ENCODE data around the gene UCK1.
A peak's percentile ranks its signal among the peaks of the same experiment; 100 is the strongest.

The UCK1 gene
- 24.9 to 31.6 (median 26.6) reads per million in 3 experiments for total RNA-seq

DNA sequence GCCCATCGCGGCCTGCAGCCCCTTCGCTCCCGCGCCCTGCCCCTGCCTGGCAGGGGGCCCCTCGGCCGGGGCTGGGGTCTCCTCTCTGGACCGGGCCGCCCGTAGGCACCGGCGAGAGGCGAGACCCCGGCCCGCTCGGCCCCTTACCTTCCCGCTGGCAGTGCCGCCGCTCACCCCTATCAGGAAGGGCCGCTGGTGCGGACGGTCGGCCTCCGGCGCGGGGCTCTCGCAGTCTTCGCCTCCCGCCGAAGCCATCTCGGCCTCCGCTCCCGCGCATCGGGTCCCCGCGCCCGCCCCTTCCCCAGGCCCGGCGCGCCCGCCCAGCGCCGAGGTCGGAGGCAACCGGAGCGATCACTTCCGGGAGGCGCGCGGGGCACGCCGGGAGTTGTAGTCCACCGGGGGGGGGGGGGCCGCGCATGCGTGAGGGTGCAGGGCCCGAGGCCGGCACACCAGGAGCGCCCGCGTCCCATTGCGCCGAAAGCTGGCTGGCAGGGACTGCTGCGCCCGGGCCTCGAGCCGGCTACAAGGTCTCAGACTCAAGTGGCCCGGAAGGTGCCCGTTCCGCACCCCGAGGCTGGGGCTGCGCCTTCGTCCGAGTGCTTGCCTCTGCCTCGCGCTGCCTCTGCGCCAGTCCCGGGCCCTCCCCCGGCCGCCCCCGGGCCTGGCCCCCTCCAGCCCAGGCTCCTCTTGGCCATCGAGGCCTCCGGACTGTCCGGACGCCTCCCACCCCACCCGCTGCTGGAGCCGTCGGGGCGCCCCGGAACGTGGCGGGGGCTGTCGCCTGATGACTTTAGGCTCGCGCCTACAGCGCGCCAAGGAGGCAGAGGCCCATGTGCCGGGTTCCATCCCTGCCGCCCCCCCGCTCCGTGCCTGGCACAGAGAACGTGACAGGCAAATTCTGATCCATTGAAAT is at the start of gene UCK1:
UCK1 (minus strand) TSS at position 344 of the 913 bp plus-strand sequence; CDS start at position 255, 89 bp downstream.
- peak; percentile 65 for DNase-seq

DNA sequence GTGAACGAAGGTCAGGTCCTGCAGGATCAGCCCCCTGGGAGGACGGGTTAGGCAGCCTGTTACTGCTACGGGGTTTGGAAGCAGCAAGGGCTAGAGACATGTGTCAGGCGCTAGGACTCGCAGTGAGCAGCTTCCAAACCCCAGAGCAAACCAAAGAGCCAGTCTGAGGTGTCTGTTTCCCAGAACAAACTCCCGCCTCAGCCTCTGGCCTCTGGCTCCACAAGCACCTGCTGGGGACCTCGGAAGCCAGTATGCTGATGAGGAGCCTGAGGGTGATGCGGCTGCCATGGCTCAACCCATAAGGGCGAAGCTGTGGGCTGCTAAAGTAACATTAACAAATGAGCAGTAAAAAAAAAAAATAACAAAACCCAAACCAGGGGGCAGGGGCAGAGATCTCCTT is 49.3 kb upstream of the UCK1 start:
- DNase-seq, result no peak

DNA sequence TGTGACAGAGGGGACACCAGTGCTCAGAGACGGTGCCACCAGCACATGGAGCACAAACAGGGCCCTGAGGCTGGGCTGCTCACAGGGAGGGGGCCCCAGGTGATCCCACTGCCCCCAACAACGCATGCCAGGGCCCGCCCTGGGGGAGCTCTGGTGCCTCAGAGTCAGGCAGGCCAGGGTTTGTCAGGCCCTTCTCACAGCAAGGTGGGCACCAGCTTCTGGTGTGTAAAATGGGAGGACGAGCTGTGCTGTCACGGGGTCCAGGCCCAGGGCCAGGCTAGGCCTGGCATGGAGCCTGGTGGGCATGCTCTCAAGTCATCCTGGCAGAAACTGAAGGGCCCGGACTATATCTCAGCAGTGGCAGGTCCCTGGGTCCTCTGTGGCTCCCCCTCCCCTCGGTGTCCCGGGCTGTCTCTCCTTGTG is 48.7 kb upstream of the UCK1 start:
- DNase-seq, result no peak

DNA sequence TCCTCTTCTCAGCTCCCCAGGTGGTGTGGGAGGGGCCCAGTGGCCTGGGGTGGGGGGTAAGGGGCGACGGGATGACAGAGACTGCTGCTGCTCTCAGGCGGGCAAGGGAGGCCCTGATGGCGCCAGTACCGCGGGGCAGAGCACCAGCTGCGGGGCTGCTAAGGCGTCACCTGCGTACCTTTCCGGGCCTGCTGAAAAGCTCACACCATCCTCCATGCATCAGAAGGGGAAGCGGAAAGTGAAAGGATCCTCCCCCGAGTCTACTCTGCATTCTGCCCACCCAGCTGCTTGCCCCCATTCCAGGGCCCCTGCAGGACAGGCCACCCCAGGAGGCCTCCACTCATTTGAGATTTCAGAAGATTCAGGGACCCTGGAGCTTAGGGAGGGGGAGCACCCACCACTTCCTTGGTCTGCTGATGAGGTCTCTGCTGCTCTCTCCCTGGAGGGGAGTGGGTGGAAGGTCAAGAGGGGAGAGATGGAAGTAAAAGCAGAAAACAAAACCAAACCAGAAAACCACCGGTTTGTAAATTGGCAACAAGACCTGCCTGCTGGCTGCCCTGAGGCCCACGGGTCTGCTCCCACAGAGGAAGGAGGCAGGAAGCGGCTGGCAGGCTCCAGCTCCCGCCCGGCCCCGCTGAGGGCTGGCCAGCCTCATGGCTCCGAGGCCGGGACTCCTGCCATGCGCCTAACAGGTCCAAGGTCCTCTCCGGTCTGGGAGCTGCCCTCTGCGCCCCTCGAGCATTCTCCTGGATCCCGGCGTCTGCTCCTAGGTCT is 47.9 kb upstream of the UCK1 start:
- DNase-seq, result peak; percentile 58

DNA sequence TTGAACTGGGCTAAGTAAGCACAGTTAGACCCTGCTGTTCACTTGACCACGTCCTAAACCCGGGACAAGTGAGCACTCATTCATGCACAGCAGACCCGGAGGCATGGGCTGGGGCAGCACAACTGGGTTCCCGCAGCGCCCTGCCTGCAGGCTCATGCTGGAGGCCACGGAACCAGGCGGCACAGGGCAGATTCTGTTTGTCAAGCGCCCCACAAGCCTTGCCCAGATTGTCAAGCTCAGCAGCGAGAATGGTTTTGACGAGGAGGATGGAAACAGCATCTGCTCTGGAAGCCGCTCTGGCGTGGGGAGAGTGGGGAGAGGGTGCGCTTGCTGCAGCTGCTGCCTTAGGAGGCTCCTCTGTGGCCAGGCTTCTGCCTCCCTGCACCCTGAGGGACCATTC is 47.0 kb upstream of the UCK1 start:
- no peak for DNase-seq

DNA sequence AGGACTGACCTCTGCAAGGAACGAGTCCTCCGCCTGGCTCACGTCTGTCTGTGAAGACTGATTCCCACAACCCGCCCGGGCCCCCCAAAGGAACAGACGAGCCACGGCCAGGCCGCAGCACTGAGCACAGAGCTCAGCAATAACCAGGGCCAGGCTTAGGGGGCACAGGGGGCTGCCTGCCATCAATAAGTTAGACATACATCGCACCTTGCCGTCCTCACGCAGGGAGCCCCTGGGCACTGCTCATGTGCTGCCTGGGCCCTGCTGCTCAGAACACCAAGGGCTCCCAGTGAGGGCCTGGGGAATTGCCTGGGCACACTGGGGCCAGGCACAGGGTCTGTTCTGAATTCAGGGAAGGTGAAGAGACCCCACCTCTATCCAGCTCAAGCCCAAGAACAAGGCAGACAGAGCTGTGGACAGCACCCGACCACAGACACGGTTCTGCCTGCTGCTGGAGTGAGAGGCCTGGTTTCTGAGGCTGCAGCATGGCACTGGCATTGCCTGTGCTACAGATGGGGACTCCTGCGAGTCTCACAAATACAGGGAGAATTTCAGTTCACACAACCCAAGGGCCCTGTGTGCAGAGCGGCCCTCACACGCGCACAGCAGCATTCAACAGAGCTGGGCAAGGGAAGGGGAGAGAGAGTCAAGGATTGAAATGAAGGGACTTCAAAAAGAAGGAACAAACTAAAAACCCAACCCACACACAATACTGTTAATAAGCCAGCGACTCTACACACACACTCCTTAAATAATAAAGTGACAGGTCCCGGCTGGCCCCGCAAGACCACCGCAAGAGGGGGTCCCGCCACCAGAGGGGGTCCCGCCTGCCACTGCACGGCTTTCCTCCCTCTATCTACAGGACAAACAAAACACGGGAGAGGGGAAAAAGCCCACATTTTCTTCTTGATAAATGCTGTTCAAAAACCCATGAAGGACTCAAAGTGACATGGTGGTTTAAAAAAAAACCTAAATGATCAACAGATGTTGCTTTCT is 46.2 kb upstream of the UCK1 start:
- DNase-seq, result no peak

DNA sequence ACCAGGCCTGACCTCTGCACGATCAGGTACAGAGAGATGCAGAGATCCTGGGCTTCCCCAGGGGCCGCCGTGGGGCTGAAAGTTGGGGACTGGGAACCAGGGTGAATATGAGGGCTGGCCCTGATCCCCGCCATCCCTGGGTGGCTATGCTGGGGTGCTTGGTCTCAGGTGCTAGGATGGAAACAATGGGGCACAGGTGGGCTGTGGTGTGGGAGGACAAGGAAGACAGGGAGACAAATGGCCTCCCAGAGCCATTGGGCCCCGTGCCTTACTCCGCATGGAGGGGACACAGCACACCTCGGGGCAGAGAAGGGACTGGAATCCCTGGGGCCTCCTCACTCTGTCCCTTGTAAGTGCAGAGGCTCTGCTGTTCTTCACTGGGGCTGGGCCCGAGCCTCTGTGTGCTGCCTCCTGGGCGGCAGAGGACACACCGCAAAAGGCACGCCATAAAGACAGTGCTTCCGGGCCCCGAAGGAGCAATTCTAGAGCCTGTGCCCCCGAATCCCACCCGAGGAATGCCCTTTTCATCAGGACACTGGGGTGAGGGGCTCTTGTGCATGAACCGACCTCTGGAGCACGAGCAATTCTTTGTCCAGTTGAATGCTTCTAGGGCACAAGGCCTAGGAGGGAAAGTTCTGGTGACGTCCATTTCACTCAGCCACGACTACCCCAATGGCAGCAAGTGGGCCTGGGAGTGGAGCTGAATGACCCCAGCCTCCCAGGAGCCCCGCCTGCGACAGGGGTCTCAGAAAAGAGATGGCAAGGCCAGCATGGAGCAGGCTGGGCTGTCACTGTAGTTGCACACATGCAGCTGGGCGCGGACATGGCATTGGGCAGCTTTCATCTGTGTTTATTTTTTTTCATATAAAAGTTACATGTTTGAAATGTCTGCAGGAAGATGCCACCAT is 45.1 kb upstream of the UCK1 start:
- no peak for DNase-seq

DNA sequence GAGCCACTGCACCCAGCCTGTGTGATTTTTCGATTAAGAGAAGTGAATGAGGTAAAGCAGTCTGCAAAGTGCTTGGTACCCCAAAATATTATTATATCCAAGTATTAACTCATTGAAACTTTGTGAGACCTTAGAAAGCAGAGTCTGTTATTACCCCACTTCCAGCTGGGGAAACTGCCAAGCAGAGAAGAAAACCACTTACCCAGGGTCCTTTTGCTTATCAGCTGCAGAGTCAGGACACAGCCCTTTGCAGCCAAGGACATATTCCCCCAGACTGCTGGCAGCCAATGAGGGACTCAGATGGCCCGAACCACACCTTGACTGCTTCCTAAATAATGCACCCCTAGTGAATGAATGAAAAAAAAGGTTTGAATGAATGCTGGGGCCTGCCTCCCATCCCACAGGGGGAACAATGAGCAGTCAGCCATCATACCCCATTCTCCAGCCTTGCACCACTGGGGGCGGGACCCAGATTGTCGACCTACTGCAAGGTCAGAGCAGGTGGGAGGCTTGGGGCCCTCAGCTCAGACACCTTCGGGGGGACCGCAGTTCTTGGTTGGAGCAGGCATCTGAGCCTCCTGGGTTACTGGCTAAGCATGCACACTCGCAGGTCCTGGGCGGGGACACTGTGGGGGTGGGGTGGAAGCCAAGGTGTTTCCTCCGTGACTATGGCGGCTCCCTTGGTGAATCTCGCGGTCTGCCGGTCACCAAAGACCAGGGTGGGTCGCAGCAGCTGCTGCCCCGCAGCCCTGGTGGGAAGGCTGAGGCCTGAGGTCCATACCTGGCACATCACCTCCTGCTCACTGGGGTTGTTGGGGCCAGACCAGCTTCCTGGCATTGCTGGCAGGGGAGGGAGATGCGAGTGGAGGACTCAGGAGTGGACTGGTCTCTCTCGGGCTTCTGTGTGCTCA is 43.9 kb upstream of the UCK1 start:
- DNase-seq, result no peak

DNA sequence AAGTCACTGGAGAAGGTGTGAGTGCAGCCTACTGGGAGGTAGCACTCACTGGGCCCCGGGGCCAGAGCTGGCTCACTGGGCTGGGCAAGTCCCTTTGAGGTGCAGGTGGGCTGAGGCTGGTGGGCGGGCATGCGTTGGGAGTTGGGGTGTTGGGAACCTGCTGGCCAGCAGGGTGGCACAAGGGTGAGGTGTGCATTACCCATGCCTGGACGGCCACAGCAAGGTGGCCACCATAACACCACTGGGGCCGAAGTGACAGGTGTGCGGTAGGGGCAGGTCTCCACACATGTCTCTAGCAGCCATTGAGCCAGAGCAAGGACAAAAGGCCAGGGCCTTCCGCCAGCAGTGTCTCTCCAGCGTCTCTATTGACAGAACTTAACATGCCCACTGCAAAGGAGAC is 36.8 kb upstream of the UCK1 start:
- no peak for DNase-seq

DNA sequence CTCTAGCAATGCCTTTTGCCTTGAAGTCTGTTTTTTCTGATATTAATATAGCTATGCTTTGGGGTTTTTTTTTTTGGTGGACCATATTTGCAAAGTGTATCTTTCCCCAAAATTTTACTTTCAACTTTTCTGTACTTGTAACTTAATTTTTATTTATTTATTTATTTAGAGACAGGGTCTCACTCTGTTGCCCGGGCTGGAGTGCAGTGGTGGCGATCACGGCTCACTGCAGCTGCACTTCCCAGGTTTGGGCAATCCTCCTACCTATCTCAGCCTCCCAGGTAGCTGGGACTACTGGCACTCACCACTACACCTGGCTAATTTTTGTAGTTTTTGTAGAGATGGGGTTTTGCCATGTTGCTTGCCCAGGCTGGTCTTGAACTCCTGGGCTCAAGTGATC is 35.1 kb upstream of the UCK1 start:
- DNase-seq, result no peak

DNA sequence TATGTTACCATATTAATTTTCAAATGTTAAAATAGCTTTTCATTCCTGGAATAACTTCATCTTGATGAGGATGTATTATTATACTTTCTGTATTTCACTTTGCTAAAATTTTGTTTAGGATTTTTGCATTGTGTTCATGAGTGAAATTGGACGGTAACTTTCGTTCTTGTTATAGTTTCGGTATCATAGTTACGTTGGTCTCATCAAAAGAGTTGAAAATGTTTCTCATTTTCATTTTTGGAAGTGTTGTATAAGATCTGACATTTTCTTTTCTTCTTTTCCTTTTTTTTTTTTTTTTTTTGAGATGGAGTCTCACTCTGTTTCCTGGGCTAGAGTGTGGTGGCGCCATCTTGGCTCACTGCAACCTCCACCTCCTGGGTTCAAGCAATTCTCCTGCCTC is 34.3 kb upstream of the UCK1 start:
- no peak for DNase-seq

DNA sequence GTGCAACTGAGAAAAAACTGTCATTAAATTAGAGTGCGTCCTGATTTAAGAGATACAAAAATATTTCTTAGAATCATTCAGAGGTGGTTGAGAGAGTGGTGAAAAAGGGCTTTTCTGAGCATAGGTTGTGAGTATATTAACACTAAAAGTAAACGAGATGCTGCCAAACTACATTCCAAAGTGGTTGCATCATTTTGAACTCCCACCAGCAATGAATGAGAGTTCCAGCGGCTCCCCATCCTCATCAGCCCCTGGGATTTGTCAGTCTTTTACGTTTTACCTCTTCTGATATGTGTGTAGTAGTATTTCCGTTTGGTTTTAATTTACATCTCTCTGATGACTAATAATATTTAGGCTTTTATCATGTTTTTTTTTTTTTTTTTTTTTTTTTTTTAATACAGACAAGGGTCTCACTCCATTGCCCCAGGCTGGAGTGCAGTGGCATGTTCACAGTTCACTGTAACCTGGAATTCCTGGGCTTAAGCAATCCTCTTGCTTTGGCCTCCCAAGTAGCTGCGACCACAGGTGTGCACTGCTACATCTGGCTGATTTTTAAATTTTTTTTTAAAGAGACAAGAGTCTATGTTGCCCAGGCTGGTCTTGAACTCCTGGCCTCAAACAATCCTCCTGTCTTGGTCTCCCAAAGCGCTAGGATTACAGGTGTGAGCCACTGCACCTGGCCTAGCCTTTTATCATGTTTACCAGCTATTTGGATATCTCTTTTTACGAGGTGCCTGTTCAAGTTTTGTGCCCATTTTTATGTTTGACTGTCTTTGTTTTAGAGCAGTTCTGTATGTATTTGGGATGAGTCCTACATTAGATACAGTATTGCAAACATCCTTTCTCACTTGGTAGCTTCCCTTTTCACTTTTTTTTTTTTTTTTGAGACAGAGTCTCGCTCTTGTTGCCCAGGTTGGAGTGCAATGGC is 31.2 kb upstream of the UCK1 start:
- no peak for DNase-seq

DNA sequence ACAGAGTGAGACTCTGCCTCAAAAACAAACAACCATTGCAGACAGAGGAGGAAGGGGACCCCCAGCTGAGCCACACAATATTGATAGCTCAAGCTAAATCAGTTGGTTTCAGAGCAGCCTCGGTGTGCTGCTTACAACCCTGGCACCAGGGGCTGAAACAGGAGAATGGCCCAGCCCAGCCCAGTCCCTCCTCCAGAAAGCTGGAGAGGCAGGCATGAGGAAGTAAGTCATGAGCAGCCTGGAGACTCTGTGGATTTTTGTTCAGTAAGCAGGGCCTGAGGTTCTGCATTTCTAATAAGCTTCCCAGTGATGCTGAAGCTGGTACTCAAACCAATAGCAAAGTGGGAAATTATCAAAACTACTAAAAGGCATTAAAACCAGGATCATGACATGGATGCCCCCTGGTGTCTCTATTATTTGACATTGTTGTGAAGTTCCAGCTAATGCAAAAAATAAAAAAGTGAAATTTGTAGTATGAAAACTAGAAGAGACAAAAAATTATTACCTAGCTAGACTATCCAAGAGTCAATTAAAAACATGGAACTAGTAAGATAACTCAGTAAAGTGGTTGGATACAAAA is 28.4 kb upstream of the UCK1 start:
- no peak for DNase-seq

DNA sequence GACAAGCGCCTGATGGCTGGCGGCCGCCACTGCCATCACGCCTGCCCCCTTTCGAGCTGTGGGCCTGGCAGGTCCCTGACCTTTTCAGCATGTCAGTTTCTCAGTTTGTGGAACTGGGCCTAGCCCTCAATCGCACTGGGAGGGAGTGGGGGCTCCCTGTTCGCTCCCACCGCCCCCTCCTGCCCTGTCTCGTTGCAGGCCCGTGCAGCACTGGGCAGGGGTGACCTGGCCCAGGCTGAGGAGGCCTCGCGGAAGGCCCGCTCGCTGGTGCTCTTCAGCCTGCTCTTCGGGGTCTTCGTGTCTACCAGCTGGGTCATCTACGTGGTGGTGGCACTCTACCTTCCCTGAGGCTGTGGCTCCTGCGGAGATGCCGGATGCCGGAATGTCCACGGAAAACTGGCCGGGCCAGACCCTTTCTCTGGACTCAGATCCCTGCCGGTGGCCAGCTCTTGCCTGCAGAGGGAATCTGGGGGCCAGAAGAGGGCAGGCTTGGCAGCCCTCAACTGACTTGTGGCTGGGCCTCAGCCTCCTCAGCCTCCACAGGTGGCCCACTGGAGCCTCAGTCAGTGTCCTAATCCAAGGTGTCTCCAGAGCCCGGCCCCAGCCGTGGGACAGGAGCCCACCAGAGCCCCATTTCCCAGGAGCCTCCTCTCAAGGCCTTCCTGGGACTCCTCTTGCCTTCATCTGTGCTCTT is 26.9 kb upstream of the UCK1 start:
- no peak for DNase-seq

DNA sequence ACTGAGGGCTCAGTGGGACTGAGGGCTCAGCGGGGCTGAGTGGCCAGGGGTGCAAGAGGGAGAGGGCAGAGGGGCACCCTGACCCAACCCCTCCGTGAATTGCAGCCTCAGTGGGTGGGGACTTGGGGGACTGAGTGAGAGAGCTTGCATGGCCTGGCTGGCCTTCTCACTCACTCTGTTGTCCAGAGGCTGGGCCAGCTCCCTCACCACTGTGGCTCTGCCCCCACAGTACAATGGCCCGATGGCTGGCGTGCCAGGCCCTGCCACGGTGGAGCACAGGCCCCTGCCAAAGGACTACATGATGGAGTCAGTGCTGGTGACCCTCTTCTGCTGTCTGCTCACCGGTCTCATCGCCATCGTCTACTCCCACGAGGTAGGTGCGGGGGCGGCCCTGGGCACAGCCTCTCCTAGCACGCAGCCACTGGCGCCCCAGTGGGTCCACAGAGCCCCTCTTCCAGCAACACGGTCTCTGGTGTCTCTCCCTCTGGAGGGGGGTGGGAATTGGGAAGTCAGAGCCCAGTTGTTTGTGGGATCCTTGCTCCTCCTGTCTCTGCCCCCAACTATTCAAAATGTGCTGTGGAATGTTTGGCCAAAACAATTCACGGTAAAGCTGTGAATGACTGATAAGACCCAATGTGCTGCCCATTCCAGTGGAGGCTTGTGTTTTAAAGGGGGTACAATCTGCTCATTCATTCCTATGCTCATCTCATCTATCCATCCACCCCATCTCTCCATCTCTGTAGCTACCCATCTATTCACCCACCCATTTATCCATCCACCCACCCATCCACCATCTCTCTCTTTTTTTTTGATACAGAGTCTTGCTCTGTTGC is 25.0 kb upstream of the UCK1 start:
- DNase-seq, result no peak

DNA sequence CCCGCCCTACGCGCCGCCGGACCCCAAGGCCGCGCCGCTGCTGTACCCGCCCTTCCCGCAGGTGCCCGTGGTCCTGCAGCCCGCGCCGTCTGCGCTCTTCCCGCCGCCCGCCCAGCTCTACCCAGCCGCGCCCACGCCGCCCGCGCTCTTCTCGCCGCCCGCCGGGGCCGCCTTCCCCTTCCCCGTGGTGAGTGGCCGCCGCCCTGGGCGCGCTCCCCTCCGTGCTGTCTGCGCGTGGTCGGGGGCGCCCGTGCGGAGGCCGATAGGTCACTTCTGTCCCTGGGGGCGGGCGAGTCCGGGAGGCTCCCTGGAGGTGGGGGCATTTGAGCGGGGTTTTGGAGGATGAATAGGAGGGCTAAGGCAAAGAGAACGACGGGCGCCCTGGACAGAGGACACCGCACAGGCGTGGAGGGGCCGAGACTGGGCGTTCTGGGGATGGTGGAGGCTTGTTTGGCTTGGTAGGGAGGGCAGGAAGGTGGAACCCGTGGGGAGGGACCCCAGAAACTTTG is 23.8 kb upstream of the UCK1 start:
- no peak for DNase-seq

All from central memory CD4-positive, alpha-beta T cell (primary cell).